ENCODE results near the gene FSIP1.

The FSIP1 gene

GRCh38 chr15:39682366-39682765 is 100.3 kb downstream of the FSIP1 start:
- DNase-seq, result no peak

DNA sequence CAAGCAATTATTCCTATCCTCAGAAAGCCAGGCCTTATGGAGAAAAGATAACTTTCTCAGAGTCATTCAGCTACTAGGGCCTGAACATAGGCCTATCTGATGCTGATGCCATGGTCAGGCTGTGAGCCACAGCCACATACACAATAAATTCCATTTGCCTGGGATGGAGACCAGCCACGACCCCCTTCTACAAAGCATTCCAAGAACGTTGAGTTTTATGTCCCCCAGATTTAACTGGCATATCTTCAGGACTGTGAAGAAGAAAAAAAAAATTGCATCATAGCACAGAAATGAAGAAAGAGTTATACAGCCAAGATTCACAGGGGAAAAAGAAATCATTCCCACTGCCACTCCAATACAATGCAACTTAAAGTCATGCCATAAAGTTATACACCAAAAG is 101.8 kb downstream of the FSIP1 start:
- no peak for DNase-seq

GRCh38 chr15:39672666-39673065 is 110.0 kb downstream of the FSIP1 start:
- no peak for DNase-seq

DNA sequence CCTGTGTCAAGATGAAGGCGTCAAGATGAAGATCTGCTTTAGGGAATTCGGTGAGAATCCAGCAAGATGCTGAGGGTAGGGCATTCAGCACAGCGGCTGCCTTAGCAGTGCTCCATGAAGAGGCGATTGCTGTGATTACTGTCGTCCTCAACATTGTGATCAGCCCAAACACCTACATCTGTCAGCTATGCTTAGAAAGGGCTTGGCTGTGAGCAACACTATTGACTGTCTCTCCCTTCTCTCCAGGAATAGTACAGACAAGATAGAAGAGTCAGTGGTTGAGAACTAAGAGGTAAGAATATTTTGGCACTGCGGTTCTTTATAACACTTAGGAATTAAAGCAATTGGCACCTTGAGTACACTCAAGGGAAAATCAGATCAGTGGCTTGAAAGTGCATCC is 110.5 kb downstream of the FSIP1 start:
- no peak for DNase-seq

DNA sequence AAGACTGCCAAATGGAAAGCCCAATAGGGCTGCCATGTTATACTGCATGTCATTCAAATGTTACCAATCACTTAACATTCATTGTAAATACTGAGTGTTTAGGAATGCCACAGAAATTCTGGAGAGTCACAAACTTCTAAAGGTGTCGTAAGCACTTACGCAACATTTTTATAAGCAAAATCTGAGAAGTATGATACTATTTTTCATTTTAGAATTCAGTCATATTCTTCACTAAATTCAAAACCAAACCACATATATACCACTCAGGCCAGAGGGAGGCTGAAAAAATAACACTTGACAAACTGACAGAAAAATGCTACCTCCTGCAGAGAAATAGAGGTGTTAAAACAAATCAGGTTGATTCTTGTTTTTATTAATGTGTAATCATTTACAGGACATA is 112.0 kb downstream of the FSIP1 start:
- no peak for DNase-seq

DNA sequence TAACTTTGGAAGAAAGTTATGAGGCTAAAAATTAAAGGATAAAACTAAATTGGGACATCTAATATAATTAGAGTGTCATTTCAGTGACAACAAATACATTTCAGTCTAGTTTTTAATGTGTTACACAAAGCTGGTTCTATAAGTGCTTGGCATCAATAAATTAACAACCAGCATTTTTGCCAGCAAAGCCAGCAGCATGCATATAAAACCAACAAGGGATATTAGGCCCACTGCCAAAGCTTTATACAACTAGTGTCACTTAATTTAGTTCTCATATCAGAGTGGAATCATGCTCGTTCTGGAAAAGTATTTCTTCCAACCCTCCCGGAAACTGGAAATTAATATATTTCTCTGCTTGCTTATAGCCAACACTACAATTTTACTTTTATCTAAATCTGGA is 113.0 kb downstream of the FSIP1 start:
- DNase-seq, result peak; percentile 16 to 50

- DNase-seq, result no peak
Measured at GRCh38 chr15:39669241-39669640, 113.4 kb downstream of the FSIP1 start.

- DNase-seq, result no peak
Measured at GRCh38 chr15:39668457-39668856, 114.2 kb downstream of the FSIP1 start.

GRCh38 chr15:39667382-39668127 is 115.1 kb downstream of the FSIP1 start:
- DNase-seq, result no peak

GRCh38 chr15:39666677-39667076 is 116.0 kb downstream of the FSIP1 start:
- no peak for DNase-seq

GRCh38 chr15:39665629-39666250 is 116.9 kb downstream of the FSIP1 start:
- DNase-seq, result no peak

DNA sequence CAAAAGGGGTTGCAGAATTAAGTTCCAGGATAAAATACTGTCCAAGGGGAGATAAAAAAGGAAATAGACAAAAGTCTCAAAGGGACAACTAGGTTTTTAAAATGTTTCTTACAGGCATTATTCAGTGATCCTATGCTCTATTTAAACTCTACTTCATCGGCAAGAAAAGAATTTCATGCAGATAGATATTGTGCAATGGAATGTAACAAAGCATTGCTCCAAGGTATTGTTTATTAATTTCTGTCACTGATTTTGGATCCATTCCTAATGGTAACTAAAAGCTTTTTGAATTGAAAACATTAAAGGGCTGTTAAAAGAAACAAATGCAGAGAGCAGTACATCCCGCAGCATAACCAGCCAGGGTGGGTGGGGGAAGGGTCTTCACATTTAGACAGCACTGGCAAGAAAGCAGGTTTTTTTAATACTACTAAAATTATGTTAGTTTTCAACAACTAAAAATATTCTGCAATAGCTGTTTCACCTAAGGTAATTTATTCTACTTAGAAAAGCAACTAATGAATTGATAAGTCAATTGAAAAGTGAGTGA is 118.9 kb downstream of the FSIP1 start:
- no peak for DNase-seq

- DNase-seq, result no peak
Measured at GRCh38 chr15:39661776-39662175, 120.9 kb downstream of the FSIP1 start.

GRCh38 chr15:39658740-39659139 is 123.9 kb downstream of the FSIP1 start:
- DNase-seq, result no peak

GRCh38 chr15:39657668-39658067 is 125.0 kb downstream of the FSIP1 start:
- no peak for DNase-seq

DNA sequence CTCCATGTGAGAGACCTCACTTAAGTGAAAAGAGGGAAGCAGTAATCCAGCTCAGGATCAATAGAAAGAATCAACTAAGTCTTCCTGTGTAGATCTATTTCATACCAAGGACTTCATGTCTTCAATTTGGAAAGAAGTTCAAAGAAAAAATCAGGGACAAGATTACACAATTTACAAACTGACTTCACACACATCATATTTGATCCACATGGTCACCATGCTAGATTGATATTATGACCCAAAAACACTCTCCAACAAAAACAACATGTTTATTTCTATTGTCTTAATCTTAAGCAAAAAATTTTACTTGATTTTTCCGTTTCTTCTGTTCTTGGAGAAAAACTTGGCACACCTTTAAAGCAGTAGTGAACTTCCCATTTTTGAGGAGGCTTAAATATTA is 125.5 kb downstream of the FSIP1 start:
- DNase-seq, result no peak

DNA sequence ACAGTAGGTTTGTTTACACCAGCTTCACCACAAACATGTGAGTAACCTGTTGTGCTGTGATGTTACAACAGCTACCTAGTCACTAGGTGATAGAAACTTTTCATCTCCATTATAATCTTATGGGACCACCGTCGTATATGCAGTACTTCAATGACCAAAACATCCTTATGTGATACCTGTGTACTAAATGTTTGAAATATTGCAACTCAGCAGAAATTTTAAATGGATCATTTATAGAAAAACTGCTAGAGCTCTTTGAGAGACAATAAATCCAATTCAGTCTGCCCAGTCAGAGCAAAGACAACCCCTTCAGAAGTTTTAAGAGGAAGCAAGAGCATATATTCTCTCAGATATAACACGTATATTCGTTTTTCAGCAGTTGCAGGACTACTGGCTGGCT is 128.3 kb downstream of the FSIP1 start:
- no peak for DNase-seq

DNA sequence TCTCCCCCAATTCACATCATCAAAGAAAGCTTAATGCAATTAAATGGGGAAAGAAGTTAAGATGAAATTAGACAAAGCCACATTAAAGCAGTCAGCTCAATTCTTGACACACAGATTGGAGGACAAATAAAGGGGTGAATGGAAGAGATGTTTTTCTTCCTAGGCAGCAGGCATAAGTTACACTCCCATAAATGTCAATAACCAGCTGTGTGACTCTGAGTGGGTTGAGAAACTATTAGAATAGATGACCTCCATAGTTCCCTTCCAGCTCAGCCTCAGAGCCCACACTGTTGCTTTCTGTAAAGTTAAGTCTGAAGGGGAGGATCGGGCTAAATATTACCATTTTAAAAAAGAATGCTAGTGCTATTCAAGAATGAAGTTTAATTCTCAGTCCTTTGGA is 130.8 kb downstream of the FSIP1 start:
- DNase-seq, result no peak

DNA sequence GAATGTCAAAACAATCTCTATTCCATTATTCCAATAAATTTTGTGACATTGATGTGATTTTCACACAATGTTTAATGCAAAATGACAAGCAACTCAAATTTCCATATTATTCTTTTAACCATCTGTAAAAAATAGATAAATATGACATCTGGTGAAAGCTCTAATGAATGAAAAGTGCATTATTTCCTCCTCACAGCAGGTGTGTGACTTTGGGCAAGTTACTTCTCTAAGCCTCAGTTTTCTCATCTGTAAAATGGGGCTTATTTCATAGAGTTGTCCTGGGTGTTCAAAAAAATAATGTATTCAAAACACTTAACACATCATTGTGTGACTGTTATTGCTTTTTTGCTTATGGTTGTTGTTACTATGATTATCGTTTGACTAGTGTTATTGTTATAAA is 131.3 kb downstream of the FSIP1 start:
- no peak for DNase-seq

- DNase-seq, result no peak
Measured at GRCh38 chr15:39649757-39650156, 132.9 kb downstream of the FSIP1 start.

- no peak for DNase-seq
Measured at GRCh38 chr15:39646425-39646824, 136.2 kb downstream of the FSIP1 start.

DNA sequence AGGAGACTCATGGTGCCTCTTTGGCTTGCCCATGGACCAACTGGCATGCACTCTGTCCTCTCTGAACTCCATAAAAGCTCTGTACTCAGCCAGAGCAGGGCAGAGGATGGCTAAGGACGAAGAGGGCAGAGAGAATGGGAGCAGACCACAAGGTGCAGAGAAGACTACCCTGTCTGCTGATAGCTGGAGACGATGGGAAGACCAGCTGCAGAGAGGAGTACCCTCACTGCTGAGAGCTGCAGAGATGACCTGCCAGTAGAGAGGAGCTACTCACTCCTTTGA is 136.7 kb downstream of the FSIP1 start:
- no peak for DNase-seq

GRCh38 chr15:39645138-39645975 is 137.3 kb downstream of the FSIP1 start:
- no peak for DNase-seq

- no peak for DNase-seq
Measured at GRCh38 chr15:39644136-39644535, 138.5 kb downstream of the FSIP1 start.

Data from NCI-H446 (cell line).